WTC11 (cell line): ENCODE measurements around the gene ACOXL. TPM values are rescaled to one million over a fixed set of nuclear protein-coding genes. Genes with fewer than 3 reads are reported as not detected.

Experiments
- ATAC-seq: fragments of 200-7000 bp; cut with Tn5 transposase; 2 replicates; pipeline ENCODE4 v1.10.0; 2021; ENCODE audit warnings: mild to moderate bottlenecking, moderate library complexity
- CTCF ChIA-PET: fragments of 300-600 bp; sonication (Branson Sonifier 250); formaldehyde crosslinking; loops from one replicate; lab custom pipeline; 2021; ENCODE audit warnings: antibody characterized with exemption; lab: Charles Lee
- POLR2A ChIA-PET: fragments of 350-600 bp; sonication (Branson Sonifier 250); formaldehyde crosslinking; loops from one replicate; lab custom pipeline; 2021; ENCODE audit warnings: antibody characterized with exemption; lab: Charles Lee
- DNase-seq: peaks from one replicate; pipeline ENCODE4 v3.0.0; 2021; ENCODE audit warnings: low spot score
- H3K27ac Mint-ChIP-seq: 2 replicates; pipeline ENCODE4 v1.8.0; 2021; ENCODE audit warnings: mixed read lengths
- H3K27me3 Mint-ChIP-seq: 2 replicates; pipeline ENCODE4 v1.8.0; 2021; ENCODE audit warnings: low read depth, mild to moderate bottlenecking, moderate library complexity, mixed read lengths
- H3K36me3 Mint-ChIP-seq: 2 replicates; pipeline ENCODE4 v1.8.0; 2021; ENCODE audit warnings: mixed read lengths
- H3K4me1 Mint-ChIP-seq: 2 replicates; pipeline ENCODE4 v1.8.0; 2022; ENCODE audit warnings: mixed read lengths
- H3K4me3 Mint-ChIP-seq: 2 replicates; pipeline ENCODE4 v1.8.0; 2021; ENCODE audit warnings: mild to moderate bottlenecking, moderate library complexity, mixed read lengths
- H3K9me3 Mint-ChIP-seq: 2 replicates; pipeline ENCODE4 v1.8.0; 2021; ENCODE audit warnings: mixed read lengths
- ELF4 ChIP-seq: sonication (generic); formaldehyde crosslinking; IDR thresholded peaks from 2 replicates; pipeline ENCODE4 v1.8.1; 2022; ENCODE audit warnings: low read depth, mild to moderate bottlenecking, moderate library complexity, missing genetic modification reagents
- ERG ChIP-seq: fragments of 250-450 bp; sonication (Bioruptor Pico); IDR thresholded peaks from 2 replicates; pipeline ENCODE4 v1.8.0; 2021; ENCODE audit warnings: mild to moderate bottlenecking
- IRF1 ChIP-seq: sonication (generic); formaldehyde crosslinking; IDR thresholded peaks from 2 replicates; pipeline ENCODE4 v1.8.0; 2023; ENCODE audit warnings: missing genetic modification reagents
- NFATC4 ChIP-seq: fragments of 250-450 bp; sonication (Bioruptor Pico); IDR thresholded peaks from 2 replicates; pipeline ENCODE4 v1.9.0; 2021; ENCODE audit warnings: mild to moderate bottlenecking
- NFE2L1 ChIP-seq: sonication (generic); formaldehyde crosslinking; IDR thresholded peaks from 2 replicates; pipeline ENCODE4 v1.8.1; 2023; ENCODE audit warnings: missing genetic modification reagents
- NR2C2 ChIP-seq: sonication (generic); formaldehyde crosslinking; IDR thresholded peaks from 2 replicates; pipeline ENCODE4 v1.8.0; 2022; ENCODE audit warnings: mild to moderate bottlenecking, missing genetic modification reagents
- PREB ChIP-seq: sonication (generic); formaldehyde crosslinking; IDR thresholded peaks from 2 replicates; pipeline ENCODE4 v1.8.1; 2022; ENCODE audit warnings: mild to moderate bottlenecking, missing genetic modification reagents, moderate library complexity, borderline replicate concordance
- PRRX2 ChIP-seq: fragments of 250-450 bp; sonication (Bioruptor Pico); IDR thresholded peaks from 2 replicates; pipeline ENCODE4 v1.8.0; 2021; ENCODE audit warnings: mild to moderate bottlenecking
- SOX15 ChIP-seq: fragments of 250-450 bp; sonication (Bioruptor Pico); IDR thresholded peaks from 2 replicates; pipeline ENCODE4 v1.9.0; 2021; ENCODE audit warnings: mild to moderate bottlenecking
- SP1 ChIP-seq: sonication (generic); formaldehyde crosslinking; conservative IDR thresholded peaks from 2 replicates; pipeline ENCODE4 v1.8.1; 2022; ENCODE audit warnings: missing genetic modification reagents
- TCF7 ChIP-seq: sonication (generic); formaldehyde crosslinking; IDR thresholded peaks from 2 replicates; pipeline ENCODE4 v1.8.0; 2022; ENCODE audit warnings: mild to moderate bottlenecking, low read depth, missing genetic modification reagents, moderate library complexity
- TEAD4 ChIP-seq: sonication (generic); formaldehyde crosslinking; IDR thresholded peaks from 2 replicates; pipeline ENCODE4 v1.8.0; 2022; ENCODE audit warnings: mild to moderate bottlenecking, missing genetic modification reagents
- USF2 ChIP-seq: sonication (generic); formaldehyde crosslinking; IDR thresholded peaks from 2 replicates; pipeline ENCODE4 v1.8.1; 2023; ENCODE audit warnings: mild to moderate bottlenecking, missing genetic modification reagents, moderate library complexity
- ZBTB43 ChIP-seq: sonication (generic); formaldehyde crosslinking; IDR thresholded peaks from 2 replicates; pipeline ENCODE4 v1.8.1; 2023; ENCODE audit warnings: mild to moderate bottlenecking, missing genetic modification reagents
- ZNF263 ChIP-seq: sonication (generic); formaldehyde crosslinking; IDR thresholded peaks from 2 replicates; pipeline ENCODE4 v1.8.1; 2022; ENCODE audit warnings: low read depth, mild to moderate bottlenecking, moderate library complexity, missing genetic modification reagents
- ZNF317 ChIP-seq: sonication (generic); formaldehyde crosslinking; IDR thresholded peaks from 2 replicates; pipeline ENCODE4 v1.8.1; 2023; ENCODE audit warnings: low read depth, mild to moderate bottlenecking, moderate library complexity, missing genetic modification reagents, borderline replicate concordance
- ZNF671 ChIP-seq: fragments of 250-450 bp; sonication (Bioruptor Pico); IDR thresholded peaks from 2 replicates; pipeline ENCODE4 v1.8.0; 2021; ENCODE audit warnings: mild to moderate bottlenecking
- total RNA-seq: library from RNA; stranded (reverse); gene quantifications from 3 replicates; pipeline ENCODE4 v1.2.3, GENCODE V29; 2021
- TF ChIP-seq, protein P1 (sequence below): fragments of 250-450 bp; sonication (Bioruptor Pico); IDR thresholded peaks from 2 replicates; pipeline ENCODE4 v1.9.0; 2021; ENCODE audit warnings: mild to moderate bottlenecking, borderline replicate concordance
- TF ChIP-seq, protein P2 (sequence below): sonication (generic); formaldehyde crosslinking; IDR thresholded peaks from 2 replicates; pipeline ENCODE4 v1.8.1; 2022; ENCODE audit warnings: mild to moderate bottlenecking, moderate library complexity, missing genetic modification reagents
- TF ChIP-seq, protein P3 (sequence below): sonication (generic); formaldehyde crosslinking; IDR thresholded peaks from 2 replicates; pipeline ENCODE4 v1.8.0; 2022; ENCODE audit warnings: mild to moderate bottlenecking, missing genetic modification reagents
- TF ChIP-seq, protein P4 (sequence below): fragments of 200-600 bp; IDR thresholded peaks from 2 replicates; pipeline ENCODE4 v1.8.0; 2022; ENCODE audit warnings: antibody characterized with exemption

Gene ACOXL
- total RNA-seq, 1 experiment from 2014 or later: 14.9 TPM

DNA sequence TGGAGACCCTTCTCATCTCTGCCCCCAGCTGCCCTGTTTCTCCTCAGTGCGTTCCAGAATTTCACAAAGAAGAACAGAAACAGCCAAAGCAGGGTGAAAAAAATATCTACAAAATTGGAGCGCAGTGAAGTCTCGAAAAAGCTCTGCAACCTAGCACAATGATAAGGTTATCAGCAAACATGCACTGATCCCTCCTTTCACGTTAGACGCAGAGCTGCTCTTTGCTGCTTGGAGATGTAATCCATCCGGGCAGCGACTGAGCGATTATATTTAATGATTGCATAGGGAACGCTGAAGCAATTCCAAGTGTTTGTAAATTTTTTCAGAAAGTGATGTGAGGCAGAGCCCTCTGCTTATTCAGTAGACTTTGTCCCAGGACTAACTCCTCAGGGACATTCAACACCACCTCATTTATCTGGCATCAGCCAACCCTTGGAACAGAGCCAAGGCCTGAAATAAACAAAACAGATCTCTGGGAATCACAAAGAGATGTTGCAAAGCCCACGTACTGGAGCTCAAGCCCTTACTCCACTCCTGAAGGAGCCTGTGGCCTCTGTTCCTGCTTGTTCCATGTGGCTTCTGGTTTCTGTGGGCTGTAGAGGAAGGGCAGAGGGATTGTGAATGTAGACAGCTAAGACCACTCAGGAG lies 215.8 kb downstream of the ACOXL start (continued):
- TF ChIP-seq, protein P1, sequence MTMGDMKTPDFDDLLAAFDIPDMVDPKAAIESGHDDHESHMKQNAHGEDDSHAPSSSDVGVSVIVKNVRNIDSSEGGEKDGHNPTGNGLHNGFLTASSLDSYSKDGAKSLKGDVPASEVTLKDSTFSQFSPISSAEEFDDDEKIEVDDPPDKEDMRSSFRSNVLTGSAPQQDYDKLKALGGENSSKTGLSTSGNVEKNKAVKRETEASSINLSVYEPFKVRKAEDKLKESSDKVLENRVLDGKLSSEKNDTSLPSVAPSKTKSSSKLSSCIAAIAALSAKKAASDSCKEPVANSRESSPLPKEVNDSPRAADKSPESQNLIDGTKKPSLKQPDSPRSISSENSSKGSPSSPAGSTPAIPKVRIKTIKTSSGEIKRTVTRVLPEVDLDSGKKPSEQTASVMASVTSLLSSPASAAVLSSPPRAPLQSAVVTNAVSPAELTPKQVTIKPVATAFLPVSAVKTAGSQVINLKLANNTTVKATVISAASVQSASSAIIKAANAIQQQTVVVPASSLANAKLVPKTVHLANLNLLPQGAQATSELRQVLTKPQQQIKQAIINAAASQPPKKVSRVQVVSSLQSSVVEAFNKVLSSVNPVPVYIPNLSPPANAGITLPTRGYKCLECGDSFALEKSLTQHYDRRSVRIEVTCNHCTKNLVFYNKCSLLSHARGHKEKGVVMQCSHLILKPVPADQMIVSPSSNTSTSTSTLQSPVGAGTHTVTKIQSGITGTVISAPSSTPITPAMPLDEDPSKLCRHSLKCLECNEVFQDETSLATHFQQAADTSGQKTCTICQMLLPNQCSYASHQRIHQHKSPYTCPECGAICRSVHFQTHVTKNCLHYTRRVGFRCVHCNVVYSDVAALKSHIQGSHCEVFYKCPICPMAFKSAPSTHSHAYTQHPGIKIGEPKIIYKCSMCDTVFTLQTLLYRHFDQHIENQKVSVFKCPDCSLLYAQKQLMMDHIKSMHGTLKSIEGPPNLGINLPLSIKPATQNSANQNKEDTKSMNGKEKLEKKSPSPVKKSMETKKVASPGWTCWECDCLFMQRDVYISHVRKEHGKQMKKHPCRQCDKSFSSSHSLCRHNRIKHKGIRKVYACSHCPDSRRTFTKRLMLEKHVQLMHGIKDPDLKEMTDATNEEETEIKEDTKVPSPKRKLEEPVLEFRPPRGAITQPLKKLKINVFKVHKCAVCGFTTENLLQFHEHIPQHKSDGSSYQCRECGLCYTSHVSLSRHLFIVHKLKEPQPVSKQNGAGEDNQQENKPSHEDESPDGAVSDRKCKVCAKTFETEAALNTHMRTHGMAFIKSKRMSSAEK: no peak
- TF ChIP-seq ZNF263: no peak

- Mint-ChIP-seq H3K27ac (no peak overlapping the region), H3K4me3 (no peak overlapping the region), H3K36me3 (no peaks in the 10 kb centered on the region), H3K9me3 (peaks cover 6% of the 10 kb centered on the region; the same call in 1 of the 2 replicates), H3K27me3 (no peaks in the 10 kb centered on the region), H3K4me1 (peaks cover 3% of the 10 kb centered on the region)
- TF ChIP-seq TCF7 (CRISPR knock-in tag) (no peak), ZNF317 (no peak), SOX15 (CRISPR knock-in tag) (no peak), IRF1 (CRISPR knock-in tag) (no peak), ERG (no peak), NFATC4 (CRISPR knock-in tag) (no peak), PRRX2 (no peak), NFE2L1 (CRISPR knock-in tag) (no peak), SP1 (CRISPR knock-in tag) (no peak), ELF4 (CRISPR knock-in tag) (no peak), PREB (CRISPR knock-in tag) (no peak), NR2C2 (CRISPR knock-in tag) (no peak), ZNF671 (CRISPR knock-in tag) (no peak), TEAD4 (CRISPR knock-in tag) (no peak), ZBTB43 (no peak), USF2 (CRISPR knock-in tag) (no peak)
- TF ChIP-seq, protein P2, sequence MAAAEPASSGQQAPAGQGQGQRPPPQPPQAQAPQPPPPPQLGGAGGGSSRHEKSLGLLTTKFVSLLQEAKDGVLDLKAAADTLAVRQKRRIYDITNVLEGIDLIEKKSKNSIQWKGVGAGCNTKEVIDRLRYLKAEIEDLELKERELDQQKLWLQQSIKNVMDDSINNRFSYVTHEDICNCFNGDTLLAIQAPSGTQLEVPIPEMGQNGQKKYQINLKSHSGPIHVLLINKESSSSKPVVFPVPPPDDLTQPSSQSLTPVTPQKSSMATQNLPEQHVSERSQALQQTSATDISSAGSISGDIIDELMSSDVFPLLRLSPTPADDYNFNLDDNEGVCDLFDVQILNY (CRISPR knock-in tag): no peak
- TF ChIP-seq, protein P3, sequence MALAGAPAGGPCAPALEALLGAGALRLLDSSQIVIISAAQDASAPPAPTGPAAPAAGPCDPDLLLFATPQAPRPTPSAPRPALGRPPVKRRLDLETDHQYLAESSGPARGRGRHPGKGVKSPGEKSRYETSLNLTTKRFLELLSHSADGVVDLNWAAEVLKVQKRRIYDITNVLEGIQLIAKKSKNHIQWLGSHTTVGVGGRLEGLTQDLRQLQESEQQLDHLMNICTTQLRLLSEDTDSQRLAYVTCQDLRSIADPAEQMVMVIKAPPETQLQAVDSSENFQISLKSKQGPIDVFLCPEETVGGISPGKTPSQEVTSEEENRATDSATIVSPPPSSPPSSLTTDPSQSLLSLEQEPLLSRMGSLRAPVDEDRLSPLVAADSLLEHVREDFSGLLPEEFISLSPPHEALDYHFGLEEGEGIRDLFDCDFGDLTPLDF (CRISPR knock-in tag): no peak
- TF ChIP-seq, protein P4, sequence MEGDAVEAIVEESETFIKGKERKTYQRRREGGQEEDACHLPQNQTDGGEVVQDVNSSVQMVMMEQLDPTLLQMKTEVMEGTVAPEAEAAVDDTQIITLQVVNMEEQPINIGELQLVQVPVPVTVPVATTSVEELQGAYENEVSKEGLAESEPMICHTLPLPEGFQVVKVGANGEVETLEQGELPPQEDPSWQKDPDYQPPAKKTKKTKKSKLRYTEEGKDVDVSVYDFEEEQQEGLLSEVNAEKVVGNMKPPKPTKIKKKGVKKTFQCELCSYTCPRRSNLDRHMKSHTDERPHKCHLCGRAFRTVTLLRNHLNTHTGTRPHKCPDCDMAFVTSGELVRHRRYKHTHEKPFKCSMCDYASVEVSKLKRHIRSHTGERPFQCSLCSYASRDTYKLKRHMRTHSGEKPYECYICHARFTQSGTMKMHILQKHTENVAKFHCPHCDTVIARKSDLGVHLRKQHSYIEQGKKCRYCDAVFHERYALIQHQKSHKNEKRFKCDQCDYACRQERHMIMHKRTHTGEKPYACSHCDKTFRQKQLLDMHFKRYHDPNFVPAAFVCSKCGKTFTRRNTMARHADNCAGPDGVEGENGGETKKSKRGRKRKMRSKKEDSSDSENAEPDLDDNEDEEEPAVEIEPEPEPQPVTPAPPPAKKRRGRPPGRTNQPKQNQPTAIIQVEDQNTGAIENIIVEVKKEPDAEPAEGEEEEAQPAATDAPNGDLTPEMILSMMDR: no peak
- DNase-seq (no peak), ATAC-seq (no peak)
- CTCF ChIA-PET: no interaction called here
- POLR2A ChIA-PET: no interaction called here
Measured at GRCh38 chr2:110950281-110950680, 217.9 kb downstream of the ACOXL start.
